Activated CD8-positive, alpha-beta T cell treated with anti-CD3 and anti-CD28 coated beads for 36 hours (primary cell): Measurements from ENCODE around the gene COQ3. TPM values are rescaled to one million over a fixed set of nuclear protein-coding genes. Genes with fewer than 3 reads are reported as not detected.

Experiments
- ATAC-seq: fragments of 200-7000 bp; cut with Tn5 transposase; one replicate; pipeline ENCODE4 v1.10.0; 2021; ENCODE audit warnings: mild to moderate bottlenecking, moderate library complexity
- CTCF ChIA-PET: fragments of 350-600 bp; sonication (Branson Sonifier 250); formaldehyde crosslinking; loops from one replicate; lab custom pipeline; 2021; ENCODE audit warnings: antibody characterized with exemption; lab: Charles Lee
- POLR2A ChIA-PET: fragments of 350-600 bp; sonication (Branson Sonifier 250); formaldehyde crosslinking; loops from one replicate; lab custom pipeline; 2021; ENCODE audit warnings: antibody characterized with exemption; lab: Charles Lee
- DNase-seq: peaks from one replicate; pipeline ENCODE4 v3.0.0-alpha.2; 2020
- H3K27ac Mint-ChIP-seq: one replicate; pipeline ENCODE4 v1.8.0; 2021; ENCODE audit warnings: mild to moderate bottlenecking, mixed read lengths
- H3K27me3 Mint-ChIP-seq: one replicate; pipeline ENCODE4 v1.8.0; 2021; ENCODE audit warnings: mixed read lengths
- H3K36me3 Mint-ChIP-seq: one replicate; pipeline ENCODE4 v1.8.0; 2021; ENCODE audit warnings: low read depth, mixed read lengths
- H3K4me1 Mint-ChIP-seq: one replicate; pipeline ENCODE4 v1.8.0; 2021; ENCODE audit warnings: low read depth, mixed read lengths
- H3K4me3 Mint-ChIP-seq: one replicate; pipeline ENCODE4 v1.8.0; 2021; ENCODE audit warnings: mild to moderate bottlenecking, moderate library complexity, mixed read lengths
- H3K9me3 Mint-ChIP-seq: one replicate; pipeline ENCODE4 v1.8.0; 2021; ENCODE audit warnings: mixed read lengths
- intact Hi-C: fragments of 100-400 bp; cut with micrococcal nuclease; formaldehyde crosslinking; loops from one replicate; pipeline ENCODE4 v1.10.0; 2022
- total RNA-seq, 2 experiments: library from RNA; stranded (reverse); gene quantifications; one replicate each; pipeline ENCODE4 v1.2.3, GENCODE V29; 2021
- TF ChIP-seq, protein P1 (sequence below): fragments of 200-600 bp; IDR thresholded peaks from one replicate; pipeline ENCODE4 v1.8.0; 2022; ENCODE audit warnings: antibody characterized with exemption, mild to moderate bottlenecking

The COQ3 gene
- total RNA-seq, 2 experiments from 2014 or later: 20.8 to 24.9 TPM

GRCh38 chr6:99427988-99428387 is 34.0 kb upstream of the COQ3 start:
- Mint-ChIP-seq H3K4me3 (no peak overlapping the region), H3K27ac (no peak overlapping the region)
- POLR2A ChIA-PET: no interaction called here

DNA sequence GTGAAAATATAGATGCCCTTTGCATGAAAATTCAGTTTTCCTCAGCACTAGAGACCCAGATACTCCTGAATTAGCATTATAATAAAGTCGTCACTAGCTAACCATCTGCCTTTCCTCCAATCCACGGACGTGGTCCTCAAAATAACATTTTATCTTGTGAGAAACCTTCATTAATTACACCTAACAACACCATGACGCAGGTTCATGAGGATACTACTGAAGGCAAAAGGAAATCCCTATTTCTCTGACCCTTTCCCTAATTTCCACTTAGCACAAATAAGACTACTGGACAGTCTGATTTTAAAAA is 32.4 kb upstream of the COQ3 start:
- POLR2A ChIA-PET: interaction anchor here (1.2 to 2.1 kb wide), 4 partner anchors 9 to 98 kb away, joined by 3 to 11 read pairs (median 3); partner anchors contain the start of gene USP45
- ATAC-seq (no peak), DNase-seq (no peak)
- H3K27me3 Mint-ChIP-seq: no peaks in the 10 kb centered on the region
- H3K4me3 Mint-ChIP-seq: peak overlapping the region; percentile 79
- peaks cover 48% of the 10 kb centered on the region for H3K4me1 Mint-ChIP-seq
- H3K36me3 Mint-ChIP-seq: peaks cover 42% of the 10 kb centered on the region
- H3K27ac Mint-ChIP-seq: peak overlapping the region; percentile 100
- CTCF ChIA-PET: interaction anchor here (0.8 to 2.7 kb wide), 9 partner anchors 8 to 95 kb away, joined by 3 to 19 read pairs (median 4); no protein-coding TSS in a partner anchor
- intact Hi-C loops: loop anchor here (5.0 kb wide), 1 partner anchor 94 kb away; no protein-coding TSS in a partner anchor
- no peaks in the 10 kb centered on the region for H3K9me3 Mint-ChIP-seq
- TF ChIP-seq, protein P1, sequence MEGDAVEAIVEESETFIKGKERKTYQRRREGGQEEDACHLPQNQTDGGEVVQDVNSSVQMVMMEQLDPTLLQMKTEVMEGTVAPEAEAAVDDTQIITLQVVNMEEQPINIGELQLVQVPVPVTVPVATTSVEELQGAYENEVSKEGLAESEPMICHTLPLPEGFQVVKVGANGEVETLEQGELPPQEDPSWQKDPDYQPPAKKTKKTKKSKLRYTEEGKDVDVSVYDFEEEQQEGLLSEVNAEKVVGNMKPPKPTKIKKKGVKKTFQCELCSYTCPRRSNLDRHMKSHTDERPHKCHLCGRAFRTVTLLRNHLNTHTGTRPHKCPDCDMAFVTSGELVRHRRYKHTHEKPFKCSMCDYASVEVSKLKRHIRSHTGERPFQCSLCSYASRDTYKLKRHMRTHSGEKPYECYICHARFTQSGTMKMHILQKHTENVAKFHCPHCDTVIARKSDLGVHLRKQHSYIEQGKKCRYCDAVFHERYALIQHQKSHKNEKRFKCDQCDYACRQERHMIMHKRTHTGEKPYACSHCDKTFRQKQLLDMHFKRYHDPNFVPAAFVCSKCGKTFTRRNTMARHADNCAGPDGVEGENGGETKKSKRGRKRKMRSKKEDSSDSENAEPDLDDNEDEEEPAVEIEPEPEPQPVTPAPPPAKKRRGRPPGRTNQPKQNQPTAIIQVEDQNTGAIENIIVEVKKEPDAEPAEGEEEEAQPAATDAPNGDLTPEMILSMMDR: no peak

More at GRCh38 chr6:99427988-99428387, 34.0 kb upstream of the COQ3 start:
- no peaks in the 10 kb centered on the region for H3K27me3 Mint-ChIP-seq
- TF ChIP-seq, protein P1: no peak
- H3K4me1 Mint-ChIP-seq: peaks cover 37% of the 10 kb centered on the region
- no peaks in the 10 kb centered on the region for H3K9me3 Mint-ChIP-seq
- H3K36me3 Mint-ChIP-seq: peaks cover 35% of the 10 kb centered on the region
- no peak for DNase-seq
- ATAC-seq: no peak
- CTCF ChIA-PET: interaction anchor here (1.5 kb wide), 2 partner anchors 13 to 97 kb away, joined by 4 read pairs; no protein-coding TSS in a partner anchor
- intact Hi-C loops: loop anchor here (5.0 kb wide), 1 partner anchor 96 kb away; no protein-coding TSS in a partner anchor

DNA sequence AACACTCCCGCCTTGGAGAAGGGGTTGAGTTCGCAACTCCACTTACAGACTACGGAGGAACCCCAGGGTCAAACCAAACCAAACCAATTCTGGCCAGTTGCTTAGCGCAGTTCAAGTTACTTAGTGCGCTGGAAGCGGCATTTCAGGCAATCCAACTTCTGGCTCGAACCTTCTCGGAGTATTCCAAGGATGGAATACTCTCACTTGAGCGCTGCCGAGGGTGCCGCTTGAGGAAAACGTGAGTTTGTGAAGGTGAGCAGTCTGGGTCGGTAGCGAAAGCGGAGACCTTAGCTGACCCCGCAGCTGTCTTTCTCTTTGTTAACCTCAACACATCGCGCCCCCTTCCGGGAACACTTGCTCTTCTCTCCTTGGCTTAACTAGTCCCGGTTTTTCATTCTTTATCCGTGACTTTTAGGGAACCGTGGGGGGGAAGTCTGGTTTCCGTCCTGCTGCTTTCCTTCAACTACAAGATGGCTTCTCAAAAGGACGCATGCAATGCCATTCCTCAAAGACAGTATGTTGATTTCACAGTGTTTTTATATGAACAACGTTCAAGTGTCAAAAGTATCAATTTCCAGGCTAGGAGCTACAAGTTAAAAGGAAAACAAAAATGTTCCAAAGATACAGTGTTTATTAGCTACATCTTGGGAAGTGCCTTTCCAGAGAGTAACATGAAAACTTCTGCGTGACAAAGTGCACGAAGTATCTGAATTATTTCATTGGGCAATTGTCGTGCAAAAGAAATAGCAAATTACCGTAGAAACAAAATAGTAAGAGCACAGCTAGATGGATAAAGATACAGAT is 31.9 kb upstream of the COQ3 start:
- ATAC-seq: peak; percentile 52
- TF ChIP-seq, protein P1: peak; percentile 46
- no peaks in the 10 kb centered on the region for H3K27me3 Mint-ChIP-seq
- POLR2A ChIA-PET: interaction anchor here (1.0 to 2.3 kb wide), 7 partner anchors 8 to 98 kb away, joined by 3 to 11 read pairs (median 4); partner anchors contain the start of genes COQ3 and USP45
- CTCF ChIA-PET: interaction anchor here (0.8 to 2.7 kb wide), 9 partner anchors 8 to 95 kb away, joined by 3 to 19 read pairs (median 4); no protein-coding TSS in a partner anchor
- intact Hi-C loops: loop anchor here (5.0 kb wide), 1 partner anchor 94 kb away; no protein-coding TSS in a partner anchor
- peak overlapping the region; percentile 100 for H3K27ac Mint-ChIP-seq
- H3K4me1 Mint-ChIP-seq: peaks cover 54% of the 10 kb centered on the region
- peak overlapping the region; percentile 79 for H3K4me3 Mint-ChIP-seq
- peak; percentile 85 for DNase-seq
- H3K36me3 Mint-ChIP-seq: peaks cover 46% of the 10 kb centered on the region
- H3K9me3 Mint-ChIP-seq: no peaks in the 10 kb centered on the region

GRCh38 chr6:99424761-99425646 is 31.0 kb upstream of the COQ3 start, which contains the start of gene PNISR:
TSS of gene PNISR (minus strand) at chr6:99425308. CDS start at chr6:99414659, 10,649 bp downstream.
- CTCF ChIA-PET: interaction anchor here (1.0 to 2.7 kb wide), 9 partner anchors 9 to 321 kb away, joined by 3 to 19 read pairs (median 4); partner anchors contain the start of gene COQ3
- Mint-ChIP-seq H3K4me1 (peaks cover 60% of the 10 kb centered on the region), H3K36me3 (peaks cover 45% of the 10 kb centered on the region), H3K4me3 (peak within 1 kb of the TSS; percentile 79), H3K9me3 (no peaks in the 10 kb centered on the region), H3K27ac (peak within 1 kb of the TSS; percentile 100), H3K27me3 (no peaks in the 10 kb centered on the region)
- DNase-seq (peak; percentile 91), ATAC-seq (peak; percentile 85)
- POLR2A ChIA-PET: interaction anchor here (1.0 to 2.3 kb wide), 8 partner anchors 7 to 144 kb away, joined by 3 to 11 read pairs (median 5); partner anchors contain the start of genes CCNC, COQ3 and USP45
- TF ChIP-seq, protein P1: no peak
- intact Hi-C loops: loop anchor here (5.0 kb wide), 1 partner anchor 93 kb away; no protein-coding TSS in a partner anchor
